MM.1S (cell line): ENCODE results near the gene ITGB3BP.

Experiments
- EZH2 ChIP-seq: fragments of 300-600 bp; sonication (generic); optimal IDR thresholded peaks from 2 replicates; pipeline ENCODE3; 2017; ENCODE audit warnings: low read depth, mild to moderate bottlenecking, antibody characterized with exemption, low read length, mixed read lengths
- EZH2phosphoT487 ChIP-seq: fragments of 300-600 bp; sonication (generic); IDR thresholded peaks from 2 replicates; pipeline ENCODE4 v1.6.1; 2018; ENCODE audit warnings: antibody characterized with exemption, low read length
- TF ChIP-seq, protein P1 (sequence below): fragments of 300-600 bp; sonication (generic); IDR thresholded peaks from 2 replicates; pipeline ENCODE4 v1.5.1; 2016; ENCODE audit warnings: antibody characterized with exemption, low read length, mixed read lengths

DNA sequence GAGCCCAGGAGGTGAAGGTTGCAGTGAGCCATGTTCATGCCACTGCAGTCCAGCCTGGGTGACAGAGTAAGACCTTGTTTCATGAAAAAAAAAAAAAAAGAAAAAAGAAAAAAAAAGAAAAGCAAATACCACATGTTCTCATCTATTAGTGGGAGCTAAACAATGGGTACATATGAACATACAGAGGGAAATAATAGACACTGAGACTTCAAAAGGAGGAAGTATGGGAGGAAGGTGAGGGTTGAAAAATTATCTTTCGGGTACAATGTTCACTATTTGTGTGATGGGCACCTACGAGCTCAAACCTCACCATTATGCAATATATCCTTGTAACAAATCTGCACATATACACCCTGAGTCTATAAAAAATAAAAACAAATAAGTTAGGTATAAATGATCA lies 6.4 kb downstream of the ITGB3BP start:
- TF ChIP-seq, protein P1, sequence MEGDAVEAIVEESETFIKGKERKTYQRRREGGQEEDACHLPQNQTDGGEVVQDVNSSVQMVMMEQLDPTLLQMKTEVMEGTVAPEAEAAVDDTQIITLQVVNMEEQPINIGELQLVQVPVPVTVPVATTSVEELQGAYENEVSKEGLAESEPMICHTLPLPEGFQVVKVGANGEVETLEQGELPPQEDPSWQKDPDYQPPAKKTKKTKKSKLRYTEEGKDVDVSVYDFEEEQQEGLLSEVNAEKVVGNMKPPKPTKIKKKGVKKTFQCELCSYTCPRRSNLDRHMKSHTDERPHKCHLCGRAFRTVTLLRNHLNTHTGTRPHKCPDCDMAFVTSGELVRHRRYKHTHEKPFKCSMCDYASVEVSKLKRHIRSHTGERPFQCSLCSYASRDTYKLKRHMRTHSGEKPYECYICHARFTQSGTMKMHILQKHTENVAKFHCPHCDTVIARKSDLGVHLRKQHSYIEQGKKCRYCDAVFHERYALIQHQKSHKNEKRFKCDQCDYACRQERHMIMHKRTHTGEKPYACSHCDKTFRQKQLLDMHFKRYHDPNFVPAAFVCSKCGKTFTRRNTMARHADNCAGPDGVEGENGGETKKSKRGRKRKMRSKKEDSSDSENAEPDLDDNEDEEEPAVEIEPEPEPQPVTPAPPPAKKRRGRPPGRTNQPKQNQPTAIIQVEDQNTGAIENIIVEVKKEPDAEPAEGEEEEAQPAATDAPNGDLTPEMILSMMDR = no peak
- TF ChIP-seq EZH2phosphoT487 (no peak), EZH2 (no peak)
